ENCODE measurements around the gene HK3. TPM values are rescaled to one million over a fixed set of nuclear protein-coding genes. Genes with fewer than 3 reads are reported as not detected.

The HK3 gene
- total RNA-seq, 1 experiment from 2014 or later: 0.17 TPM

DNA sequence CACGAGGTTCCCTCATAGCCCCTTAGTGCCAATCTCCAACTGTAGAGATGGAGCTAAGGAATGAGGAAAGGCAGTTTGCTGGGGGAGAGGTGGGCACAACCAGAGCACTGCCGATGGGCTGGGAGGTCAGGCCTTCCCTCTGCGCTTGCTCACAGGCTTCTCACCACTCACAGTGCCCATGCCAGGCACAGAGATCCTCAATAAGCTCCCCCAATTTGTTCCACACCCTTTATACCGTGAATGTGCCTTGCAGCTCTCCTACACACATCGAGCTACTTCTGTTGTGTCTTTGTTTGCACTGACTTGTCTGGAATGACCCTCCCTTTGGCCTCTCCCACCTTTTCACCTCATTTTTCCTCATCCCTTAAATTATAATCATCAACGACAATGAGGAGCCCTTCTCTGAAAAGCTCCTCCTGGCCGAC lies 1.6 kb upstream of the HK3 start:
- ChIA-PET CTCF (interaction anchor here (1.3 to 6.3 kb wide), 5 partner anchors 9 to 240 kb away, joined by 3 to 63 read pairs (median 5); no protein-coding TSS in a partner anchor), POLR2A (no interaction called here)
- DNase-seq (ENCODE audit: low spot score) (no peak), ATAC-seq (no peak)
- Mint-ChIP-seq H3K27ac (peak overlapping the region; percentile 75), H3K4me1 (peaks cover 11% of the 10 kb centered on the region), H3K9me3 (no peaks in the 10 kb centered on the region), H3K36me3 (peaks cover 19% of the 10 kb centered on the region), H3K27me3 (ENCODE audit: low read depth) (no peaks in the 10 kb centered on the region), H3K4me3 (no peak overlapping the region)
- TF ChIP-seq CREM (CRISPR knock-in tag; IDR thresholded peaks at IDR 0.05) (no peak), GRHL2 (CRISPR knock-in tag; IDR thresholded peaks at IDR 0.05; ENCODE audit: insufficient replicate concordance, severe bottlenecking) (no peak), ZNF396 (CRISPR knock-in tag; IDR thresholded peaks at IDR 0.05; ENCODE audit: borderline replicate concordance) (no peak), ETV6 (CRISPR knock-in tag; IDR thresholded peaks at IDR 0.05) (no peak), FOXK1 (CRISPR knock-in tag; IDR thresholded peaks at IDR 0.05) (no peak)
- TF ChIP-seq, protein P1, sequence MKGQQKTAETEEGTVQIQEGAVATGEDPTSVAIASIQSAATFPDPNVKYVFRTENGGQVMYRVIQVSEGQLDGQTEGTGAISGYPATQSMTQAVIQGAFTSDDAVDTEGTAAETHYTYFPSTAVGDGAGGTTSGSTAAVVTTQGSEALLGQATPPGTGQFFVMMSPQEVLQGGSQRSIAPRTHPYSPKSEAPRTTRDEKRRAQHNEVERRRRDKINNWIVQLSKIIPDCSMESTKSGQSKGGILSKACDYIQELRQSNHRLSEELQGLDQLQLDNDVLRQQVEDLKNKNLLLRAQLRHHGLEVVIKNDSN (CRISPR knock-in tag; IDR thresholded peaks at IDR 0.05): no peak
- TF ChIP-seq, protein P2, sequence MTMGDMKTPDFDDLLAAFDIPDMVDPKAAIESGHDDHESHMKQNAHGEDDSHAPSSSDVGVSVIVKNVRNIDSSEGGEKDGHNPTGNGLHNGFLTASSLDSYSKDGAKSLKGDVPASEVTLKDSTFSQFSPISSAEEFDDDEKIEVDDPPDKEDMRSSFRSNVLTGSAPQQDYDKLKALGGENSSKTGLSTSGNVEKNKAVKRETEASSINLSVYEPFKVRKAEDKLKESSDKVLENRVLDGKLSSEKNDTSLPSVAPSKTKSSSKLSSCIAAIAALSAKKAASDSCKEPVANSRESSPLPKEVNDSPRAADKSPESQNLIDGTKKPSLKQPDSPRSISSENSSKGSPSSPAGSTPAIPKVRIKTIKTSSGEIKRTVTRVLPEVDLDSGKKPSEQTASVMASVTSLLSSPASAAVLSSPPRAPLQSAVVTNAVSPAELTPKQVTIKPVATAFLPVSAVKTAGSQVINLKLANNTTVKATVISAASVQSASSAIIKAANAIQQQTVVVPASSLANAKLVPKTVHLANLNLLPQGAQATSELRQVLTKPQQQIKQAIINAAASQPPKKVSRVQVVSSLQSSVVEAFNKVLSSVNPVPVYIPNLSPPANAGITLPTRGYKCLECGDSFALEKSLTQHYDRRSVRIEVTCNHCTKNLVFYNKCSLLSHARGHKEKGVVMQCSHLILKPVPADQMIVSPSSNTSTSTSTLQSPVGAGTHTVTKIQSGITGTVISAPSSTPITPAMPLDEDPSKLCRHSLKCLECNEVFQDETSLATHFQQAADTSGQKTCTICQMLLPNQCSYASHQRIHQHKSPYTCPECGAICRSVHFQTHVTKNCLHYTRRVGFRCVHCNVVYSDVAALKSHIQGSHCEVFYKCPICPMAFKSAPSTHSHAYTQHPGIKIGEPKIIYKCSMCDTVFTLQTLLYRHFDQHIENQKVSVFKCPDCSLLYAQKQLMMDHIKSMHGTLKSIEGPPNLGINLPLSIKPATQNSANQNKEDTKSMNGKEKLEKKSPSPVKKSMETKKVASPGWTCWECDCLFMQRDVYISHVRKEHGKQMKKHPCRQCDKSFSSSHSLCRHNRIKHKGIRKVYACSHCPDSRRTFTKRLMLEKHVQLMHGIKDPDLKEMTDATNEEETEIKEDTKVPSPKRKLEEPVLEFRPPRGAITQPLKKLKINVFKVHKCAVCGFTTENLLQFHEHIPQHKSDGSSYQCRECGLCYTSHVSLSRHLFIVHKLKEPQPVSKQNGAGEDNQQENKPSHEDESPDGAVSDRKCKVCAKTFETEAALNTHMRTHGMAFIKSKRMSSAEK (CRISPR knock-in tag; IDR thresholded peaks at IDR 0.05; ENCODE audit: borderline replicate concordance): no peak

DNA sequence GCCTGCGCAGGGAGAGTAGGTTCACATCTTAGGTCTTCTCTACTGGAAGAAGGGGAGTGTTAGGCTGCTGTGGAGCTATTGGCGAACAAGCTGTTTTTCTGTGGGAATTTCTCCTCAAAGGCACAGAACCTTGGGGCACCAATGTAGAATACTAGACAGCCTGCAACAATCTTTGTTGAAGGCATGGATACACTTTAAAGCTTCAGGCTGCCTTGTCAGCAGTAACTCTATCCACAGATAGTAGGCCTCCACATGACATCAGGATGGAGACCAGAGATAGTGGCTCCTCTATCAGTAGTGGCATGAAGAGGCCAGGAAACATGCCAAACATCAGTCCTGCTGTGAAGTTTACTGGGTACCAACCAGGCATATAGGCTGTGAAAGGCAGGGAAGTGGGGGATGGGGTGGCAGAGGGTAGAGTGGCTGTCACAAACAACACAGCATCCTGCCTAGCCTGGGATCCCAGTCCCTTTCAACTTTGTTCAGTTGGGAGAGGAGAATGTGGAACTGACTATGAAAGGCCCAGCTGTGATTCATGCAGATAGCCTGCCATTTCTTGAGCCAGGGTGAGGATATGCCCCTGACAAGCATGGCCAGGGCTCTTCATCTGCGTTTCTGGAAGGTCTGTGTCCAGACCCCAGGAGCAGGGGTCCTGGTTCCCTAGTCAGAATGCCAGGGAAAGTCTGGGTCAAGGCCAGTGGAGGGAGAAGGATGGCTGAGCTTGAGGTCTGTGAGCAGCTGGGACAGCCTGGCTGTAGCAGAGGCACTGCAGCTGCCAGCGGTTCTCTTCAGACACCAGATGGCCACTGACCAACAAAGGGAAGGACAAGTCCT lies 1.0 kb upstream of the HK3 start:
- peaks cover 11% of the 10 kb centered on the region for H3K4me1 Mint-ChIP-seq
- H3K36me3 Mint-ChIP-seq: peaks cover 13% of the 10 kb centered on the region
- no peaks in the 10 kb centered on the region for H3K9me3 Mint-ChIP-seq
- no peak overlapping the region for H3K27ac Mint-ChIP-seq
- ATAC-seq: 0 out of 2 replicates have a peak, but pooled peaks have one; percentile 10
- ChIA-PET CTCF (interaction anchor here (1.3 to 6.3 kb wide), 7 partner anchors 9 to 242 kb away, joined by 3 to 63 read pairs (median 9); no protein-coding TSS in a partner anchor), POLR2A (no interaction called here)
- H3K4me3 Mint-ChIP-seq: no peak overlapping the region
- no peak for DNase-seq (ENCODE audit: low spot score)
- no peaks in the 10 kb centered on the region for H3K27me3 Mint-ChIP-seq (ENCODE audit: low read depth)
- TF ChIP-seq RELA (CRISPR knock-in tag; IDR thresholded peaks at IDR 0.05; ENCODE audit: borderline replicate concordance): no peak
- TF ChIP-seq ELF4 (CRISPR knock-in tag; IDR thresholded peaks at IDR 0.05; ENCODE audit: low read depth): no peak
- TF ChIP-seq, protein P3, sequence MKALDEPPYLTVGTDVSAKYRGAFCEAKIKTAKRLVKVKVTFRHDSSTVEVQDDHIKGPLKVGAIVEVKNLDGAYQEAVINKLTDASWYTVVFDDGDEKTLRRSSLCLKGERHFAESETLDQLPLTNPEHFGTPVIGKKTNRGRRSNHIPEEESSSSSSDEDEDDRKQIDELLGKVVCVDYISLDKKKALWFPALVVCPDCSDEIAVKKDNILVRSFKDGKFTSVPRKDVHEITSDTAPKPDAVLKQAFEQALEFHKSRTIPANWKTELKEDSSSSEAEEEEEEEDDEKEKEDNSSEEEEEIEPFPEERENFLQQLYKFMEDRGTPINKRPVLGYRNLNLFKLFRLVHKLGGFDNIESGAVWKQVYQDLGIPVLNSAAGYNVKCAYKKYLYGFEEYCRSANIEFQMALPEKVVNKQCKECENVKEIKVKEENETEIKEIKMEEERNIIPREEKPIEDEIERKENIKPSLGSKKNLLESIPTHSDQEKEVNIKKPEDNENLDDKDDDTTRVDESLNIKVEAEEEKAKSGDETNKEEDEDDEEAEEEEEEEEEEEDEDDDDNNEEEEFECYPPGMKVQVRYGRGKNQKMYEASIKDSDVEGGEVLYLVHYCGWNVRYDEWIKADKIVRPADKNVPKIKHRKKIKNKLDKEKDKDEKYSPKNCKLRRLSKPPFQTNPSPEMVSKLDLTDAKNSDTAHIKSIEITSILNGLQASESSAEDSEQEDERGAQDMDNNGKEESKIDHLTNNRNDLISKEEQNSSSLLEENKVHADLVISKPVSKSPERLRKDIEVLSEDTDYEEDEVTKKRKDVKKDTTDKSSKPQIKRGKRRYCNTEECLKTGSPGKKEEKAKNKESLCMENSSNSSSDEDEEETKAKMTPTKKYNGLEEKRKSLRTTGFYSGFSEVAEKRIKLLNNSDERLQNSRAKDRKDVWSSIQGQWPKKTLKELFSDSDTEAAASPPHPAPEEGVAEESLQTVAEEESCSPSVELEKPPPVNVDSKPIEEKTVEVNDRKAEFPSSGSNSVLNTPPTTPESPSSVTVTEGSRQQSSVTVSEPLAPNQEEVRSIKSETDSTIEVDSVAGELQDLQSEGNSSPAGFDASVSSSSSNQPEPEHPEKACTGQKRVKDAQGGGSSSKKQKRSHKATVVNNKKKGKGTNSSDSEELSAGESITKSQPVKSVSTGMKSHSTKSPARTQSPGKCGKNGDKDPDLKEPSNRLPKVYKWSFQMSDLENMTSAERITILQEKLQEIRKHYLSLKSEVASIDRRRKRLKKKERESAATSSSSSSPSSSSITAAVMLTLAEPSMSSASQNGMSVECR (CRISPR knock-in tag; IDR thresholded peaks at IDR 0.05; ENCODE audit: borderline replicate concordance): no peak
- no peak for TF ChIP-seq IRF2 (CRISPR knock-in tag; IDR thresholded peaks at IDR 0.05; ENCODE audit: borderline replicate concordance, low read depth)
- TF ChIP-seq ETV6 (CRISPR knock-in tag; IDR thresholded peaks at IDR 0.05): no peak
- TF ChIP-seq, protein P4, sequence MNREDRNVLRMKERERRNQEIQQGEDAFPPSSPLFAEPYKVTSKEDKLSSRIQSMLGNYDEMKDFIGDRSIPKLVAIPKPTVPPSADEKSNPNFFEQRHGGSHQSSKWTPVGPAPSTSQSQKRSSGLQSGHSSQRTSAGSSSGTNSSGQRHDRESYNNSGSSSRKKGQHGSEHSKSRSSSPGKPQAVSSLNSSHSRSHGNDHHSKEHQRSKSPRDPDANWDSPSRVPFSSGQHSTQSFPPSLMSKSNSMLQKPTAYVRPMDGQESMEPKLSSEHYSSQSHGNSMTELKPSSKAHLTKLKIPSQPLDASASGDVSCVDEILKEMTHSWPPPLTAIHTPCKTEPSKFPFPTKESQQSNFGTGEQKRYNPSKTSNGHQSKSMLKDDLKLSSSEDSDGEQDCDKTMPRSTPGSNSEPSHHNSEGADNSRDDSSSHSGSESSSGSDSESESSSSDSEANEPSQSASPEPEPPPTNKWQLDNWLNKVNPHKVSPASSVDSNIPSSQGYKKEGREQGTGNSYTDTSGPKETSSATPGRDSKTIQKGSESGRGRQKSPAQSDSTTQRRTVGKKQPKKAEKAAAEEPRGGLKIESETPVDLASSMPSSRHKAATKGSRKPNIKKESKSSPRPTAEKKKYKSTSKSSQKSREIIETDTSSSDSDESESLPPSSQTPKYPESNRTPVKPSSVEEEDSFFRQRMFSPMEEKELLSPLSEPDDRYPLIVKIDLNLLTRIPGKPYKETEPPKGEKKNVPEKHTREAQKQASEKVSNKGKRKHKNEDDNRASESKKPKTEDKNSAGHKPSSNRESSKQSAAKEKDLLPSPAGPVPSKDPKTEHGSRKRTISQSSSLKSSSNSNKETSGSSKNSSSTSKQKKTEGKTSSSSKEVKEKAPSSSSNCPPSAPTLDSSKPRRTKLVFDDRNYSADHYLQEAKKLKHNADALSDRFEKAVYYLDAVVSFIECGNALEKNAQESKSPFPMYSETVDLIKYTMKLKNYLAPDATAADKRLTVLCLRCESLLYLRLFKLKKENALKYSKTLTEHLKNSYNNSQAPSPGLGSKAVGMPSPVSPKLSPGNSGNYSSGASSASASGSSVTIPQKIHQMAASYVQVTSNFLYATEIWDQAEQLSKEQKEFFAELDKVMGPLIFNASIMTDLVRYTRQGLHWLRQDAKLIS (CRISPR knock-in tag; IDR thresholded peaks at IDR 0.05; ENCODE audit: borderline replicate concordance): no peak
- no peak for TF ChIP-seq NFYB (CRISPR knock-in tag; conservative IDR thresholded peaks at IDR 0.05; ENCODE audit: low read depth)
- TF ChIP-seq CREB1 (CRISPR knock-in tag; IDR thresholded peaks at IDR 0.05): no peak
- TF ChIP-seq, protein P5, sequence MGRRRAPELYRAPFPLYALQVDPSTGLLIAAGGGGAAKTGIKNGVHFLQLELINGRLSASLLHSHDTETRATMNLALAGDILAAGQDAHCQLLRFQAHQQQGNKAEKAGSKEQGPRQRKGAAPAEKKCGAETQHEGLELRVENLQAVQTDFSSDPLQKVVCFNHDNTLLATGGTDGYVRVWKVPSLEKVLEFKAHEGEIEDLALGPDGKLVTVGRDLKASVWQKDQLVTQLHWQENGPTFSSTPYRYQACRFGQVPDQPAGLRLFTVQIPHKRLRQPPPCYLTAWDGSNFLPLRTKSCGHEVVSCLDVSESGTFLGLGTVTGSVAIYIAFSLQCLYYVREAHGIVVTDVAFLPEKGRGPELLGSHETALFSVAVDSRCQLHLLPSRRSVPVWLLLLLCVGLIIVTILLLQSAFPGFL (CRISPR knock-in tag; IDR thresholded peaks at IDR 0.05; ENCODE audit: borderline replicate concordance): no peak
- TF ChIP-seq, protein P6, sequence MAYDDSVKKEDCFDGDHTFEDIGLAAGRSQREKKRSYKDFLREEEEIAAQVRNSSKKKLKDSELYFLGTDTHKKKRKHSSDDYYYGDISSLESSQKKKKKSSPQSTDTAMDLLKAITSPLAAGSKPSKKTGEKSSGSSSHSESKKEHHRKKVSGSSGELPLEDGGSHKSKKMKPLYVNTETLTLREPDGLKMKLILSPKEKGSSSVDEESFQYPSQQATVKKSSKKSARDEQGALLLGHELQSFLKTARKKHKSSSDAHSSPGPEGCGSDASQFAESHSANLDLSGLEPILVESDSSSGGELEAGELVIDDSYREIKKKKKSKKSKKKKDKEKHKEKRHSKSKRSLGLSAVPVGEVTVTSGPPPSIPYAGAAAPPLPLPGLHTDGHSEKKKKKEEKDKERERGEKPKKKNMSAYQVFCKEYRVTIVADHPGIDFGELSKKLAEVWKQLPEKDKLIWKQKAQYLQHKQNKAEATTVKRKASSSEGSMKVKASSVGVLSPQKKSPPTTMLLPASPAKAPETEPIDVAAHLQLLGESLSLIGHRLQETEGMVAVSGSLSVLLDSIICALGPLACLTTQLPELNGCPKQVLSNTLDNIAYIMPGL (CRISPR knock-in tag; IDR thresholded peaks at IDR 0.05): no peak

All from WTC11 (cell line).